Measurements from ENCODE around the gene GHRH. TPM values are rescaled to one million over a fixed set of nuclear protein-coding genes. Genes with fewer than 3 reads are reported as not detected.

Gene GHRH
- total RNA-seq, 4 donors from 2014 or later: not detected

- intact Hi-C loops (cut with DNase I): no loop called here
- TF ChIP-seq EP300 (IDR thresholded peaks at IDR 0.05): no peak
- TF ChIP-seq CTCF (IDR thresholded peaks at IDR 0.05): no peak
- no peak for TF ChIP-seq POLR2AphosphoS5 (IDR thresholded peaks at IDR 0.05)
- no peak for TF ChIP-seq POLR2A (IDR thresholded peaks at IDR 0.05; ENCODE audit: low read depth)
Measured at GRCh38 chr20:37259865-37260264, 1.7 kb downstream of the GHRH start.

GRCh38 chr20:37259031-37259430, 2.6 kb downstream of the GHRH start:
- no peak for TF ChIP-seq EP300 (IDR thresholded peaks at IDR 0.05)
- no peak for TF ChIP-seq POLR2A (IDR thresholded peaks at IDR 0.05; ENCODE audit: low read depth)
- DNase-seq (ENCODE audit: extremely low spot score): no peak
- intact Hi-C loops (cut with DNase I): no loop called here
- H3K27me3 ChIP-seq: peaks cover 0 to 5% (median 0%) of the 10 kb centered on the region in 4 donors
- no peak overlapping the region for H3K27ac ChIP-seq (replicated peaks in 1 of 4)
- no peaks in the 10 kb centered on the region for H3K36me3 ChIP-seq
- WGBS: 81% methylated on average over 11 of the region's 11 CpGs
- H3K4me3 ChIP-seq: no peak overlapping the region
- peaks cover 0 to 8% (median 7%) of the 10 kb centered on the region in 4 donors for H3K9me3 ChIP-seq
- H3K4me1 ChIP-seq: no peaks in the 10 kb centered on the region

More at GRCh38 chr20:37259865-37260264, 1.7 kb downstream of the GHRH start:
- Histone ChIP-seq H3K9me3 (peaks cover 0 to under 1% (median 0%) of the 10 kb centered on the region in 4 donors), H3K27ac (replicated peaks in 1 of 4) (no peak overlapping the region), H3K4me3 (no peak overlapping the region), H3K4me1 (no peaks in the 10 kb centered on the region), H3K36me3 (no peaks in the 10 kb centered on the region), H3K27me3 (peaks cover 0 to 5% (median 0%) of the 10 kb centered on the region in 4 donors)
- 79% methylated on average over 3 of the region's 3 CpGs for WGBS
- DNase-seq (ENCODE audit: extremely low spot score): no peak

- H3K36me3 ChIP-seq: no peaks in the 10 kb centered on the region
- intact Hi-C loops (cut with DNase I): no loop called here
- no peak overlapping the region for H3K27ac ChIP-seq (replicated peaks in 1 of 4)
- no peak overlapping the region for H3K4me3 ChIP-seq
- no peak for DNase-seq (ENCODE audit: extremely low spot score)
- WGBS: 83% methylated on average over 9 of the region's 9 CpGs
- H3K4me1 ChIP-seq: no peaks in the 10 kb centered on the region
- TF ChIP-seq CTCF (IDR thresholded peaks at IDR 0.05) (no peak), POLR2AphosphoS5 (IDR thresholded peaks at IDR 0.05) (no peak), EP300 (IDR thresholded peaks at IDR 0.05) (no peak), POLR2A (IDR thresholded peaks at IDR 0.05; ENCODE audit: low read depth) (no peak)
- peaks cover 0 to 5% (median 0%) of the 10 kb centered on the region in 4 donors for H3K27me3 ChIP-seq
- peaks cover 0 to 9% (median 8%) of the 10 kb centered on the region in 4 donors for H3K9me3 ChIP-seq
Measured at GRCh38 chr20:37257988-37258387, 3.6 kb downstream of the GHRH start.

GRCh38 chr20:37257530-37257929, 4.1 kb downstream of the GHRH start:
- WGBS: 71% methylated on average over 2 of the region's 2 CpGs
- Histone ChIP-seq H3K27ac (replicated peaks in 1 of 4) (no peak overlapping the region), H3K4me1 (no peaks in the 10 kb centered on the region), H3K9me3 (peaks cover 0 to 9% (median 8%) of the 10 kb centered on the region in 4 donors), H3K4me3 (no peak overlapping the region), H3K36me3 (no peaks in the 10 kb centered on the region), H3K27me3 (peaks cover 0 to 5% (median 0%) of the 10 kb centered on the region in 4 donors)
- DNase-seq (ENCODE audit: extremely low spot score): no peak
- intact Hi-C loops (cut with DNase I): no loop called here
- TF ChIP-seq POLR2A (IDR thresholded peaks at IDR 0.05; ENCODE audit: low read depth): no peak
- no peak for TF ChIP-seq CTCF (IDR thresholded peaks at IDR 0.05)
- no peak for TF ChIP-seq POLR2AphosphoS5 (IDR thresholded peaks at IDR 0.05)
- TF ChIP-seq EP300 (IDR thresholded peaks at IDR 0.05): no peak

GRCh38 chr20:37256286-37256685, 5.3 kb downstream of the GHRH start:
- Histone ChIP-seq H3K27ac (replicated peaks in 1 of 4) (no peak overlapping the region), H3K27me3 (peaks cover 0 to 5% (median 0%) of the 10 kb centered on the region in 4 donors), H3K9me3 (peaks cover 0 to 9% (median 8%) of the 10 kb centered on the region in 4 donors), H3K36me3 (no peaks in the 10 kb centered on the region), H3K4me3 (no peak overlapping the region), H3K4me1 (peaks cover 0 to 3% (median 0%) of the 10 kb centered on the region in 4 donors)
- DNase-seq (ENCODE audit: extremely low spot score): no peak
- WGBS: 82% methylated on average over 7 of the region's 11 CpGs
- TF ChIP-seq EP300 (IDR thresholded peaks at IDR 0.05) (no peak), POLR2AphosphoS5 (IDR thresholded peaks at IDR 0.05) (no peak), POLR2A (IDR thresholded peaks at IDR 0.05; ENCODE audit: low read depth) (no peak), CTCF (IDR thresholded peaks at IDR 0.05) (no peak)
- intact Hi-C loops (cut with DNase I): no loop called here

Data from esophagus muscularis mucosa (tissue), 4 donors.